Liver (tissue), 9 donors: Measurements from ENCODE around the gene MPP1. TPM values are rescaled to one million over a fixed set of nuclear protein-coding genes. Genes with fewer than 3 reads are reported as not detected.

Experiments
- DNase-seq: peaks from one replicate; pipeline ENCODE4 v3.0.0-alpha.2; 2017; ENCODE audit warnings: low spot score
- H3K27ac ChIP-seq, 2 donors: one replicate each; pipeline ENCODE4 v1.7.0; 2013; ENCODE audit warnings: inconsistent platforms in 2 of 2, low read length in 2 of 2, control low read depth in 1 of 2, low read depth in 1 of 2, mild to moderate bottlenecking in 1 of 2
- H3K27me3 ChIP-seq, 4 donors: one replicate each; pipeline versions ENCODE4 v1.6.1 to v1.7.0; 2013; ENCODE audit warnings: low read length in 3 of 4, inconsistent platforms in 1 of 4, mild to moderate bottlenecking in 1 of 4, moderate library complexity in 1 of 4; ENCODE audit not compliant: control insufficient read depth in 4 of 4, insufficient read depth in 4 of 4
- H3K36me3 ChIP-seq, 4 donors: one replicate each; pipeline versions ENCODE4 v1.6.1 to v1.7.0; 2013; ENCODE audit warnings: low read length in 3 of 4, mild to moderate bottlenecking in 3 of 4, low read depth in 1 of 4, moderate library complexity in 1 of 4; ENCODE audit not compliant: control insufficient read depth in 4 of 4, insufficient read depth in 3 of 4
- H3K4me1 ChIP-seq, 4 donors: one replicate each; pipeline versions ENCODE4 v1.6.1 to v1.7.0; 2013; ENCODE audit warnings: low read length in 3 of 4, mild to moderate bottlenecking in 3 of 4, moderate library complexity in 1 of 4; ENCODE audit not compliant: control insufficient read depth in 4 of 4, insufficient read depth in 4 of 4
- H3K4me3 ChIP-seq, 3 donors: one replicate each; pipeline versions ENCODE4 v1.6.1 to v1.7.0; 2013; ENCODE audit warnings: low read length in 3 of 3, control low read depth in 1 of 3, low read depth in 1 of 3, mild to moderate bottlenecking in 1 of 3
- H3K9ac ChIP-seq, 2 donors: one replicate each; pipeline ENCODE4 v1.7.0; 2013; ENCODE audit warnings: low read length in 2 of 2, mild to moderate bottlenecking in 2 of 2, moderate library complexity in 2 of 2, control low read depth in 1 of 2, low read depth in 1 of 2
- H3K9me3 ChIP-seq, 4 donors: one replicate each; pipeline versions ENCODE4 v1.6.1 to v1.7.0; 2013; ENCODE audit warnings: low read length in 3 of 4; ENCODE audit not compliant: control insufficient read depth in 4 of 4
- ATF3 ChIP-seq: IDR thresholded peaks from 2 replicates; pipeline ENCODE4 v1.6.1; 2016; ENCODE audit warnings: antibody characterized with exemption
- CTCF ChIP-seq: fragments of 150-350 bp; IDR thresholded peaks from 2 replicates; pipeline ENCODE4 v1.5.1; 2017; ENCODE audit warnings: improper control_type of control experiment, low read depth, low read length; ENCODE audit not compliant: missing input control
- EGR1 ChIP-seq, 2 donors: IDR thresholded peaks; 2 replicates each; pipeline ENCODE4 v1.6.1; 2016 to 2018; ENCODE audit warnings: antibody characterized with exemption in 2 of 2, low read depth in 2 of 2
- FOXA1 ChIP-seq: IDR thresholded peaks from 2 replicates; pipeline ENCODE4 v1.6.1; 2016; ENCODE audit warnings: antibody characterized with exemption
- FOXA2 ChIP-seq: IDR thresholded peaks from 2 replicates; pipeline ENCODE4 v1.6.1; 2016; ENCODE audit warnings: antibody characterized with exemption
- GABPA ChIP-seq, 2 donors: IDR thresholded peaks in 1 of 2; conservative IDR thresholded peaks in 1 of 2; 2 replicates each; pipeline ENCODE4 v1.6.1; 2016; ENCODE audit warnings: antibody characterized with exemption in 2 of 2, mild to moderate bottlenecking in 1 of 2, moderate library complexity in 1 of 2
- HNF4A ChIP-seq, 2 donors: conservative IDR thresholded peaks; 2 replicates each; pipeline ENCODE4 v1.6.1; 2016; ENCODE audit warnings: antibody characterized with exemption in 2 of 2, mild to moderate bottlenecking in 2 of 2
- HNF4G ChIP-seq: IDR thresholded peaks from 2 replicates; pipeline ENCODE4 v1.6.1; 2016; ENCODE audit warnings: antibody characterized with exemption
- JUND ChIP-seq, 2 donors: IDR thresholded peaks; 2 replicates each; pipeline ENCODE4 v1.6.1; 2016; ENCODE audit warnings: antibody characterized with exemption in 2 of 2
- NR2F2 ChIP-seq: IDR thresholded peaks from 2 replicates; pipeline ENCODE4 v1.6.1; 2016; ENCODE audit warnings: antibody characterized with exemption
- RAD21 ChIP-seq, 2 donors: IDR thresholded peaks; 2 replicates each; pipeline ENCODE4 v1.6.1; 2016; ENCODE audit warnings: antibody characterized with exemption in 2 of 2, mild to moderate bottlenecking in 2 of 2
- RXRA ChIP-seq, 2 donors: IDR thresholded peaks; 2 replicates each; pipeline ENCODE4 v1.6.1; 2017 to 2018; ENCODE audit warnings: antibody characterized with exemption in 2 of 2, mild to moderate bottlenecking in 1 of 2
- SP1 ChIP-seq: IDR thresholded peaks from 2 replicates; pipeline ENCODE4 v1.6.1; 2018; ENCODE audit warnings: antibody characterized with exemption, mild to moderate bottlenecking
- TAF1 ChIP-seq: conservative IDR thresholded peaks from 2 replicates; pipeline ENCODE4 v1.6.1; 2016; ENCODE audit warnings: antibody characterized with exemption, mild to moderate bottlenecking
- YY1 ChIP-seq: IDR thresholded peaks from 2 replicates; pipeline ENCODE4 v1.6.1; 2016; ENCODE audit warnings: antibody characterized with exemption, mild to moderate bottlenecking
- ZBTB33 ChIP-seq: IDR thresholded peaks from 2 replicates; pipeline ENCODE4 v1.6.1; 2016; ENCODE audit warnings: antibody characterized with exemption
- whole genome bisulfite sequencing: extraction: QIAGEN DNeasy Blood & Tissue Kit; methylation state at CpG from one replicate; pipeline ENCODE4 v1.1.7; 2013; 5-methylcytosine and 5-hydroxymethylcytosine counted together
- polyA plus RNA-seq, 2 donors: library from polyadenylated mRNA; stranded (reverse) in 1 of 2; unstranded in 1 of 2; fragments of 200-250 nt in 1 of 2; fragments of >200 nt in 1 of 2; fragmentation: Nextera tagmentation in 1 of 2; extraction: Ambion mirVana in 1 of 2; gene quantifications; one replicate each; pipeline versions ENCODE4 v1.2.1 to v1.2.3, GENCODE V29; 2013 to 2015
- total RNA-seq, 2 donors: library from RNA; depleted of rRNA; stranded (reverse); fragments of >200 nt; gene quantifications; one replicate each; pipeline ENCODE4 v1.2.3, GENCODE V29; 2014
- TF ChIP-seq, protein P1 (sequence below): IDR thresholded peaks from 2 replicates; pipeline ENCODE4 v1.6.1; 2016; ENCODE audit warnings: antibody characterized with exemption, mild to moderate bottlenecking
- TF ChIP-seq, protein P2 (sequence below): IDR thresholded peaks from 2 replicates; pipeline ENCODE4 v1.6.1; 2016; ENCODE audit warnings: antibody characterized with exemption
- donor health status: healthy.
- donor health status: healthy.
- donor health status: healthy.
- donor health status: healthy.
- donor health status: healthy.

MPP1 gene
- total and polyA plus RNA-seq, 4 donors, result 13.8 to 168 (median 23.4) TPM

DNA sequence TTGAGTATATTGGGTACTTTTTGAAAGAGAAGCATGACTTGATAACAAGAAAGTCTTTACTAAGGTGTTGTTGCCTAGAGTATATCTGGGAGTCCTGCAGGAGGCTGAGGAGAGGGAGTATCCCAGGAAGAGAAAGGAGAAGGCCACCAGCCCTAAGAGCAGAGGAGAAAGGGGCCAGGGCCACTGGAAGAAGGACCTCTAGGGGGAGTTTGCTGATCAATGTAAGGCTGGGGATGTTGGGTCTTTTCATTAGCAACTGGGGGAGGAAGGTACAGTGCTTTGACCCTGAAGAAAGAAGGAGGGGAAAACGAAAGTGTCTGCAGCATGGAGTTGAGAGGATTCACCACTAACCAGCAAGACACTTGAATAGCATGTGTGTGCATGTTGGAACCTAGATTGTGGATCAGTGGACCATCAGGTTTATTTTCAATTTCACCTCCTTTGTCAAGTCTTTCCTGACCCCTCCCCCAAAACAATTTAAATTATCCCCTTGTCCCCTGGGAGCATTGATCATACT is 24.7 kb upstream of the MPP1 start:
- Histone ChIP-seq H3K9me3 (no peaks in the 10 kb centered on the region), H3K4me1 (no peaks in the 10 kb centered on the region), H3K9ac (no peak overlapping the region), H3K36me3 (no peaks in the 10 kb centered on the region), H3K4me3 (no peak overlapping the region), H3K27ac (no peak overlapping the region), H3K27me3 (no peaks in the 10 kb centered on the region)
- no peak for TF ChIP-seq EGR1 (IDR thresholded peaks at IDR 0.05; ENCODE audit: low read depth in 2 of 2)
- TF ChIP-seq YY1, result no peak
- TF ChIP-seq FOXA2, result no peak
- no peak for TF ChIP-seq RXRA (IDR thresholded peaks at IDR 0.05)
- TF ChIP-seq FOXA1, result no peak
- TF ChIP-seq, protein P1, sequence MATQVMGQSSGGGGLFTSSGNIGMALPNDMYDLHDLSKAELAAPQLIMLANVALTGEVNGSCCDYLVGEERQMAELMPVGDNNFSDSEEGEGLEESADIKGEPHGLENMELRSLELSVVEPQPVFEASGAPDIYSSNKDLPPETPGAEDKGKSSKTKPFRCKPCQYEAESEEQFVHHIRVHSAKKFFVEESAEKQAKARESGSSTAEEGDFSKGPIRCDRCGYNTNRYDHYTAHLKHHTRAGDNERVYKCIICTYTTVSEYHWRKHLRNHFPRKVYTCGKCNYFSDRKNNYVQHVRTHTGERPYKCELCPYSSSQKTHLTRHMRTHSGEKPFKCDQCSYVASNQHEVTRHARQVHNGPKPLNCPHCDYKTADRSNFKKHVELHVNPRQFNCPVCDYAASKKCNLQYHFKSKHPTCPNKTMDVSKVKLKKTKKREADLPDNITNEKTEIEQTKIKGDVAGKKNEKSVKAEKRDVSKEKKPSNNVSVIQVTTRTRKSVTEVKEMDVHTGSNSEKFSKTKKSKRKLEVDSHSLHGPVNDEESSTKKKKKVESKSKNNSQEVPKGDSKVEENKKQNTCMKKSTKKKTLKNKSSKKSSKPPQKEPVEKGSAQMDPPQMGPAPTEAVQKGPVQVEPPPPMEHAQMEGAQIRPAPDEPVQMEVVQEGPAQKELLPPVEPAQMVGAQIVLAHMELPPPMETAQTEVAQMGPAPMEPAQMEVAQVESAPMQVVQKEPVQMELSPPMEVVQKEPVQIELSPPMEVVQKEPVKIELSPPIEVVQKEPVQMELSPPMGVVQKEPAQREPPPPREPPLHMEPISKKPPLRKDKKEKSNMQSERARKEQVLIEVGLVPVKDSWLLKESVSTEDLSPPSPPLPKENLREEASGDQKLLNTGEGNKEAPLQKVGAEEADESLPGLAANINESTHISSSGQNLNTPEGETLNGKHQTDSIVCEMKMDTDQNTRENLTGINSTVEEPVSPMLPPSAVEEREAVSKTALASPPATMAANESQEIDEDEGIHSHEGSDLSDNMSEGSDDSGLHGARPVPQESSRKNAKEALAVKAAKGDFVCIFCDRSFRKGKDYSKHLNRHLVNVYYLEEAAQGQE, result no peak
- TF ChIP-seq SP1, result no peak
- TF ChIP-seq ZBTB33, result no peak
- TF ChIP-seq RAD21 (IDR thresholded peaks at IDR 0.05), result no peak
- no peak for TF ChIP-seq CTCF
- TF ChIP-seq HNF4G, result no peak
- no peak for TF ChIP-seq JUND (IDR thresholded peaks at IDR 0.05)
- TF ChIP-seq NR2F2, result no peak
- no peak for TF ChIP-seq TAF1
- TF ChIP-seq ATF3, result no peak
- TF ChIP-seq, protein P2, sequence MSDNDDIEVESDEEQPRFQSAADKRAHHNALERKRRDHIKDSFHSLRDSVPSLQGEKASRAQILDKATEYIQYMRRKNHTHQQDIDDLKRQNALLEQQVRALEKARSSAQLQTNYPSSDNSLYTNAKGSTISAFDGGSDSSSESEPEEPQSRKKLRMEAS, result no peak
- TF ChIP-seq HNF4A (conservative IDR thresholded peaks at IDR 0.05), result no peak
- no peak for TF ChIP-seq GABPA (IDR thresholded peaks at IDR 0.05 in 1 of 2, conservative IDR thresholded peaks at IDR 0.05 in 1 of 2)
- WGBS, result 38% methylated on average over 1 of the region's 1 CpG
- no peak for DNase-seq
